Neural progenitor cell (in vitro differentiated cells): ENCODE data around the gene THBS4.

Experiments used
- EZH2 ChIP-seq: fragments of 200-600 bp; sonication (generic); IDR thresholded peaks from 2 replicates; pipeline ENCODE4 v1.6.1; 2017; ENCODE audit warnings: antibody characterized with exemption, mild to moderate bottlenecking, moderate library complexity
- EZH2phosphoT487 ChIP-seq: fragments of 200-600 bp; sonication (generic); IDR thresholded peaks from 2 replicates; pipeline ENCODE4 v1.6.1; 2017; ENCODE audit warnings: antibody characterized with exemption
- TF ChIP-seq, protein P1 (sequence below): fragments of 200-600 bp; sonication (generic); IDR thresholded peaks from 2 replicates; pipeline ENCODE4 v1.5.1; 2017; ENCODE audit warnings: antibody characterized with exemption, mild to moderate bottlenecking

DNA sequence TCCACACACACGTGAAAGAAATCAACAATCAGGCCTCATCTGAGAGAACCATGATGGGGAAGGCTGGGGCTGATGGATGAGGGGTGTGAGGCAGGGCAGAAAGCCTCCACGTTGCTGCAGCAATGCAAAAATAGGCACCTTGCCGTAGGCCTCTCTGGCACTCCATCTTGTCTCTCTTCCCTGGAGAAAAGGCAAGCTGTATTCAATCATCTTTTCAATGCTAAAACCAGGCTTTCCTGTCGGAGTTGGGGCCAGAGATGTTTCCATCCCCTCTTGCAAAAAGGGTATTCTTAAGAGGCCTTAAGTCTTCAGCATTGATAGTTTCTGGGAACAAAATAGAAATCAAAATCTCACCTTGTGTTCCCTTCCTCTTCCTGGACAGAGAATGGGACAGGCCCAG is 80.9 kb downstream of the THBS4 start:
- TF ChIP-seq, protein P1, sequence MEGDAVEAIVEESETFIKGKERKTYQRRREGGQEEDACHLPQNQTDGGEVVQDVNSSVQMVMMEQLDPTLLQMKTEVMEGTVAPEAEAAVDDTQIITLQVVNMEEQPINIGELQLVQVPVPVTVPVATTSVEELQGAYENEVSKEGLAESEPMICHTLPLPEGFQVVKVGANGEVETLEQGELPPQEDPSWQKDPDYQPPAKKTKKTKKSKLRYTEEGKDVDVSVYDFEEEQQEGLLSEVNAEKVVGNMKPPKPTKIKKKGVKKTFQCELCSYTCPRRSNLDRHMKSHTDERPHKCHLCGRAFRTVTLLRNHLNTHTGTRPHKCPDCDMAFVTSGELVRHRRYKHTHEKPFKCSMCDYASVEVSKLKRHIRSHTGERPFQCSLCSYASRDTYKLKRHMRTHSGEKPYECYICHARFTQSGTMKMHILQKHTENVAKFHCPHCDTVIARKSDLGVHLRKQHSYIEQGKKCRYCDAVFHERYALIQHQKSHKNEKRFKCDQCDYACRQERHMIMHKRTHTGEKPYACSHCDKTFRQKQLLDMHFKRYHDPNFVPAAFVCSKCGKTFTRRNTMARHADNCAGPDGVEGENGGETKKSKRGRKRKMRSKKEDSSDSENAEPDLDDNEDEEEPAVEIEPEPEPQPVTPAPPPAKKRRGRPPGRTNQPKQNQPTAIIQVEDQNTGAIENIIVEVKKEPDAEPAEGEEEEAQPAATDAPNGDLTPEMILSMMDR: no peak
- TF ChIP-seq EZH2phosphoT487 (no peak), EZH2 (no peak)
